Kasumi-1 (cell line): ENCODE measurements around the gene RCE1.

Experiments
- DNase-seq, 2 experiments: peaks; one replicate each; lab custom pipeline; 2025; lab: John Stamatoyannopoulos, UW

The RCE1 gene

GRCh38 chr11:66845143-66845875, 2.1 kb downstream of the RCE1 start:
- DNase-seq = no peak

- DNase-seq = no peak
These were observed 2.6 kb downstream of the RCE1 start for GRCh38 chr11:66845876-66846212.

- no peak for DNase-seq
These were observed 3.4 kb downstream of the RCE1 start for GRCh38 chr11:66846671-66847091.

- no peak for DNase-seq
These were observed 4.4 kb downstream of the RCE1 start for GRCh38 chr11:66847461-66848232.

GRCh38 chr11:66848671-66849500, 5.6 kb downstream of the RCE1 start:
- no peak for DNase-seq

- no peak for DNase-seq
These were observed 6.4 kb downstream of the RCE1 start for GRCh38 chr11:66849501-66850234.

GRCh38 chr11:66850235-66850587, 7.0 kb downstream of the RCE1 start:
- no peak for DNase-seq

- no peak for DNase-seq
These were observed 7.5 kb downstream of the RCE1 start for GRCh38 chr11:66850588-66851238.

- no peak for DNase-seq
These were observed 8.0 kb downstream of the RCE1 start for GRCh38 chr11:66851239-66851596.

GRCh38 chr11:66851698-66852465, 8.6 kb downstream of the RCE1 start:
- DNase-seq = no peak

- DNase-seq = no peak
These were observed 9.4 kb downstream of the RCE1 start for GRCh38 chr11:66852466-66853241.

- no peak for DNase-seq
These were observed 10.3 kb downstream of the RCE1 start for GRCh38 chr11:66853242-66854229.

- DNase-seq = no peak
These were observed 11.0 kb downstream of the RCE1 start for GRCh38 chr11:66854231-66854661.

- DNase-seq = no peak
These were observed 11.5 kb downstream of the RCE1 start for GRCh38 chr11:66854729-66855211.

- peak; percentile 70 to 80 for DNase-seq
These were observed 12.6 kb downstream of the RCE1 start for GRCh38 chr11:66855574-66856495.

GRCh38 chr11:66856496-66857233, 13.4 kb downstream of the RCE1 start, which contains the start of gene LRFN4:
Gene LRFN4 (plus strand): TSS chr11:66857064. CDS start chr11:66857745, 681 bp downstream.
- no peak for DNase-seq
